ENCODE measurements around the gene GPC3.
"Not testable (repeated sequence)": the region's sequence is repeated elsewhere in the genome, so short reads cannot be mapped to it uniquely, and the experiment has no call there.

Gene GPC3

GRCh38 chrX:133529578-133529977 lies 455.8 kb downstream of the GPC3 start:
- no peaks in the 10 kb centered on the region for H4K20me1 ChIP-seq (ENCODE audit: insufficient read depth, low read length)
- H3K27ac ChIP-seq (ENCODE audit: low read depth, low read length, poor library complexity, severe bottlenecking), result no peak overlapping the region
- no peak overlapping the region for H2AFZ ChIP-seq (ENCODE audit: low read length)
- no peaks in the 10 kb centered on the region for H3K36me3 ChIP-seq (ENCODE audit: insufficient read depth, low read length)
- no peak overlapping the region for H3K4me3 ChIP-seq (ENCODE audit: low read depth, low read length, poor library complexity, severe bottlenecking)
- H3K9ac ChIP-seq (ENCODE audit: low read length), result no peak overlapping the region
- no peak overlapping the region for H3K4me2 ChIP-seq (ENCODE audit: low read length)
- H3K4me1 ChIP-seq (ENCODE audit: insufficient read depth, low read length, severe bottlenecking), result no peaks in the 10 kb centered on the region
- TF ChIP-seq EZH2 (IDR thresholded peaks at IDR 0.05; ENCODE audit: borderline replicate concordance, low read length) (no peak), CTCF (IDR thresholded peaks at IDR 0.05; ENCODE audit: low read length) (no peak)
- H3K9me3 ChIP-seq (ENCODE audit: low read length), result no peaks in the 10 kb centered on the region
- H3K27me3 ChIP-seq (ENCODE audit: insufficient read depth, low read length), result no peaks in the 10 kb centered on the region
- H3K79me2 ChIP-seq (ENCODE audit: insufficient read depth, low read length), result no peaks in the 10 kb centered on the region
- H3K9me2 ChIP-seq (ENCODE audit: low read depth, low read length), result no peaks in the 10 kb centered on the region
- no peaks in the 10 kb centered on the region for H3F3A ChIP-seq (ENCODE audit: insufficient read depth, low read length)

GRCh38 chrX:133527825-133528224 lies 457.6 kb downstream of the GPC3 start:
- TF ChIP-seq EZH2 (IDR thresholded peaks at IDR 0.05; ENCODE audit: borderline replicate concordance, low read length) (no peak), CTCF (IDR thresholded peaks at IDR 0.05; ENCODE audit: low read length) (no peak)
- Histone ChIP-seq H3K9ac (ENCODE audit: low read length) (no peak overlapping the region), H3K79me2 (ENCODE audit: insufficient read depth, low read length) (no peaks in the 10 kb centered on the region), H3K4me2 (ENCODE audit: low read length) (no peak overlapping the region), H3K27me3 (ENCODE audit: insufficient read depth, low read length) (no peaks in the 10 kb centered on the region), H2AFZ (ENCODE audit: low read length) (no peak overlapping the region), H3K9me2 (ENCODE audit: low read depth, low read length) (no peaks in the 10 kb centered on the region), H3K36me3 (ENCODE audit: insufficient read depth, low read length) (no peaks in the 10 kb centered on the region), H3K4me1 (ENCODE audit: insufficient read depth, low read length, severe bottlenecking) (no peaks in the 10 kb centered on the region), H3K4me3 (ENCODE audit: low read depth, low read length, poor library complexity, severe bottlenecking) (no peak overlapping the region), H4K20me1 (ENCODE audit: insufficient read depth, low read length) (no peaks in the 10 kb centered on the region), H3F3A (ENCODE audit: insufficient read depth, low read length) (no peaks in the 10 kb centered on the region), H3K27ac (ENCODE audit: low read depth, low read length, poor library complexity, severe bottlenecking) (no peak overlapping the region), H3K9me3 (ENCODE audit: low read length) (no peaks in the 10 kb centered on the region)

GRCh38 chrX:133527415-133527814 lies 458.0 kb downstream of the GPC3 start:
- Histone ChIP-seq H3K27me3 (ENCODE audit: insufficient read depth, low read length) (no peaks in the 10 kb centered on the region), H2AFZ (ENCODE audit: low read length) (no peak overlapping the region), H3K4me1 (ENCODE audit: insufficient read depth, low read length, severe bottlenecking) (no peaks in the 10 kb centered on the region)

GRCh38 chrX:133526773-133527172 lies 458.6 kb downstream of the GPC3 start:
- H3F3A ChIP-seq (ENCODE audit: insufficient read depth, low read length); H3K4me2 ChIP-seq (ENCODE audit: low read length); H2AFZ ChIP-seq (ENCODE audit: low read length); H3K27ac ChIP-seq (ENCODE audit: low read depth, low read length, poor library complexity, severe bottlenecking); H3K4me3 ChIP-seq (ENCODE audit: low read depth, low read length, poor library complexity, severe bottlenecking); H3K9me3 ChIP-seq (ENCODE audit: low read length); H3K4me1 ChIP-seq (ENCODE audit: insufficient read depth, low read length, severe bottlenecking); H4K20me1 ChIP-seq (ENCODE audit: insufficient read depth, low read length); H3K9ac ChIP-seq (ENCODE audit: low read length); H3K9me2 ChIP-seq (ENCODE audit: low read depth, low read length); H3K27me3 ChIP-seq (ENCODE audit: insufficient read depth, low read length); H3K79me2 ChIP-seq (ENCODE audit: insufficient read depth, low read length); H3K36me3 ChIP-seq (ENCODE audit: insufficient read depth, low read length): not testable (repeated sequence)

More at GRCh38 chrX:133527415-133527814, 458.0 kb downstream of the GPC3 start:
- no peaks in the 10 kb centered on the region for H3K9me3 ChIP-seq (ENCODE audit: low read length)
- H3K9ac ChIP-seq (ENCODE audit: low read length), result no peak overlapping the region
- H3K79me2 ChIP-seq (ENCODE audit: insufficient read depth, low read length), result no peaks in the 10 kb centered on the region
- no peaks in the 10 kb centered on the region for H3F3A ChIP-seq (ENCODE audit: insufficient read depth, low read length)
- no peak overlapping the region for H3K4me2 ChIP-seq (ENCODE audit: low read length)
- no peak for TF ChIP-seq CTCF (IDR thresholded peaks at IDR 0.05; ENCODE audit: low read length)
- no peak for TF ChIP-seq EZH2 (IDR thresholded peaks at IDR 0.05; ENCODE audit: borderline replicate concordance, low read length)
- H4K20me1 ChIP-seq (ENCODE audit: insufficient read depth, low read length), result no peaks in the 10 kb centered on the region
- no peaks in the 10 kb centered on the region for H3K9me2 ChIP-seq (ENCODE audit: low read depth, low read length)
- no peak overlapping the region for H3K27ac ChIP-seq (ENCODE audit: low read depth, low read length, poor library complexity, severe bottlenecking)
- H3K4me3 ChIP-seq (ENCODE audit: low read depth, low read length, poor library complexity, severe bottlenecking), result no peak overlapping the region
- no peaks in the 10 kb centered on the region for H3K36me3 ChIP-seq (ENCODE audit: insufficient read depth, low read length)
